Activated CD4-positive, alpha-beta memory T cell treated with anti-CD3 and anti-CD28 coated beads for 36 hours (primary cell): ENCODE measurements around the gene KANSL3. TPM values are rescaled to one million over a fixed set of nuclear protein-coding genes. Genes with fewer than 3 reads are reported as not detected.
"Not testable (repeated sequence)": the region's sequence is repeated elsewhere in the genome, so short reads cannot be mapped to it uniquely, and the experiment has no call there.

Experiments used
- CTCF ChIA-PET: fragments of 350-600 bp; sonication (Branson Sonifier 250); formaldehyde crosslinking; loops from one replicate; lab custom pipeline; 2021; ENCODE audit warnings: antibody characterized with exemption, inconsistent platforms; lab: Charles Lee
- POLR2A ChIA-PET: fragments of 350-600 bp; sonication (Branson Sonifier 250); formaldehyde crosslinking; loops from one replicate; lab custom pipeline; 2021; ENCODE audit warnings: antibody characterized with exemption; lab: Charles Lee
- DNase-seq: peaks from one replicate; pipeline ENCODE4 v3.0.0-alpha.2; 2020
- H3K27ac Mint-ChIP-seq: one replicate; pipeline ENCODE4 v1.8.0; 2021; ENCODE audit warnings: mixed read lengths
- H3K27me3 Mint-ChIP-seq: one replicate; pipeline ENCODE4 v1.8.0; 2021; ENCODE audit warnings: mixed read lengths
- H3K36me3 Mint-ChIP-seq: one replicate; pipeline ENCODE4 v1.8.0; 2021; ENCODE audit warnings: mixed read lengths
- H3K4me1 Mint-ChIP-seq: one replicate; pipeline ENCODE4 v1.8.0; 2021; ENCODE audit warnings: low read depth, mixed read lengths
- H3K4me3 Mint-ChIP-seq: one replicate; pipeline ENCODE4 v1.8.0; 2021; ENCODE audit warnings: mild to moderate bottlenecking, mixed read lengths
- H3K9me3 Mint-ChIP-seq: one replicate; pipeline ENCODE4 v1.8.0; 2021; ENCODE audit warnings: mixed read lengths
- intact Hi-C: fragments of 100-400 bp; cut with micrococcal nuclease; formaldehyde crosslinking; loops from one replicate; pipeline ENCODE4 v1.15.1; 2023
- total RNA-seq, 2 experiments: library from RNA; stranded (reverse); gene quantifications; one replicate each; pipeline ENCODE4 v1.2.3, GENCODE V29; 2021

The KANSL3 gene
- total RNA-seq, 2 experiments from 2014 or later = 33.7 to 39.4 TPM

DNA sequence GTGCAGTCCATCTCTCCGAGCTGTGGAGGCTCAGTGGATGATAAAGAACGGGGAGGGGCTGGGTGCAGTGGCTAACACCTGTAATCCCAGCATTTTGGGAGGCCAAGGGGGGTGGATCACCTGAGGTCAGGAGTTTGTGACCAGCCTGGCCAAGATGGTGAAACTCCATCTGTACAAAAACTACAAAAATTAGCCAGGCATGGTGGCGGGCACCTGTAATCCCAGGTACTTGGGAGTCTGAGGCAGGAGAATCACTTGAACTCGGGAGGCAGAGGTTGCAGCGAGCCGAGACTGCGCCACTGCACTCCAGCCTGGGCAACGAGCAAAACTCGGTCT, 84.2 kb downstream of the KANSL3 start:
- H3K4me3 Mint-ChIP-seq, H3K9me3 Mint-ChIP-seq, H3K27me3 Mint-ChIP-seq, DNase-seq: not testable (repeated sequence)
- peak overlapping the region; percentile 77 for H3K27ac Mint-ChIP-seq
- intact Hi-C loops = loop anchor here (1.0 to 5.0 kb wide), 3 partner anchors 15 to 147 kb away; partner anchors contain the start of gene NEURL3
- ChIA-PET CTCF (interaction anchor here (0.6 to 4.8 kb wide), 38 partner anchors 10 to 249 kb away, joined by 3 to 74 read pairs (median 5); partner anchors contain the start of genes ARID5A, NCAPH and NEURL3), POLR2A (interaction anchor here (0.6 to 4.4 kb wide), 8 partner anchors 14 to 415 kb away, joined by 3 to 54 read pairs (median 3); partner anchors contain the start of gene ARID5A)
- H3K36me3 Mint-ChIP-seq = peaks cover 24% of the 10 kb centered on the region
- H3K4me1 Mint-ChIP-seq = peaks cover 41% of the 10 kb centered on the region

DNA sequence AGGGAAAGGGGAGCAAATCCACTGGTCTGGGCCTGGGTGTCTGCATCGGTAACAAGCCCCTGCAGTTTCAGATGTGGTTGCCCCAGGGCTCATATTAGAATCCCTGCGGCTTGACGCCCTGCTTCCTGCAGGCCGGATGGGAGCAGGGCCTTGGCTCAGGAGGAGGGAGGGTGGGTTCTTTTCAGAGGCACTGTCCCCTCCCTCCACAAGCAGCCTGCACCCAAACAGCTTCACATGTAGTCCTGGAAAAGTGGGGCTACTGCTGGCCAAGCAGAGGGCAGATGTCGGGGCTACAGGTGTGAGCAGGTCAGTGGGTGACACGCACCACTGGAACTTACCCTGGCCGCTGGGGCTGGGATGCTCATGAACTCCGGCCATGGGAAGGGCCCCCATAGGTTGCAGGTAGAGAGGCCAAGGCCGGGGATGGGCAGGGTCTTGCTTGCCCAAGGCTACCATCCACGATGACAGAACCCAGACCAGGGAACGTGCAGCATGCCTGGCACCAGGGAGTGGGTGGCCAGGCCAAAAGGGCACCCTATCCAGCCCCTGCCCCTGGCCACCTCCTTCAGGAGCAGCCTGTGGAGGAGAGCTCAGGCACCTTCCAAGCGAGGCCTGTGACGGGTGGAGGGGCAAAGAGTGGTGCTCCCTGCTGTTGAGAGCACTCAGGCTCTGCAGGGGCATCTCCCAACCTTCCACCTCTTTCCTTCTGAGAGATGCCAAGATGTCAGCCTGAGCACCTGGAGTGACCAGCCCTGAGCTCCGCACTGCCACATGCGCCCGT, 84.7 kb downstream of the KANSL3 start:
- peak; percentile 42 for DNase-seq
- POLR2A ChIA-PET = interaction anchor here (0.7 to 4.4 kb wide), 7 partner anchors 14 to 415 kb away, joined by 3 to 54 read pairs (median 3); partner anchors contain the start of gene ARID5A
- intact Hi-C loops = loop anchor here (5.0 kb wide), 1 partner anchor 46 kb away; the partner anchor contains the start of gene NEURL3
- Mint-ChIP-seq H3K27ac (peak overlapping the region; percentile 81), H3K4me3 (peak overlapping the region; percentile 23), H3K36me3 (peaks cover 29% of the 10 kb centered on the region), H3K4me1 (peaks cover 41% of the 10 kb centered on the region), H3K9me3 (peaks cover 4% of the 10 kb centered on the region), H3K27me3 (peaks cover 1% of the 10 kb centered on the region)
- CTCF ChIA-PET = interaction anchor here (0.7 to 4.8 kb wide), 31 partner anchors 9 to 249 kb away, joined by 3 to 74 read pairs (median 6); partner anchors contain the start of genes ARID5A and NEURL3

DNA sequence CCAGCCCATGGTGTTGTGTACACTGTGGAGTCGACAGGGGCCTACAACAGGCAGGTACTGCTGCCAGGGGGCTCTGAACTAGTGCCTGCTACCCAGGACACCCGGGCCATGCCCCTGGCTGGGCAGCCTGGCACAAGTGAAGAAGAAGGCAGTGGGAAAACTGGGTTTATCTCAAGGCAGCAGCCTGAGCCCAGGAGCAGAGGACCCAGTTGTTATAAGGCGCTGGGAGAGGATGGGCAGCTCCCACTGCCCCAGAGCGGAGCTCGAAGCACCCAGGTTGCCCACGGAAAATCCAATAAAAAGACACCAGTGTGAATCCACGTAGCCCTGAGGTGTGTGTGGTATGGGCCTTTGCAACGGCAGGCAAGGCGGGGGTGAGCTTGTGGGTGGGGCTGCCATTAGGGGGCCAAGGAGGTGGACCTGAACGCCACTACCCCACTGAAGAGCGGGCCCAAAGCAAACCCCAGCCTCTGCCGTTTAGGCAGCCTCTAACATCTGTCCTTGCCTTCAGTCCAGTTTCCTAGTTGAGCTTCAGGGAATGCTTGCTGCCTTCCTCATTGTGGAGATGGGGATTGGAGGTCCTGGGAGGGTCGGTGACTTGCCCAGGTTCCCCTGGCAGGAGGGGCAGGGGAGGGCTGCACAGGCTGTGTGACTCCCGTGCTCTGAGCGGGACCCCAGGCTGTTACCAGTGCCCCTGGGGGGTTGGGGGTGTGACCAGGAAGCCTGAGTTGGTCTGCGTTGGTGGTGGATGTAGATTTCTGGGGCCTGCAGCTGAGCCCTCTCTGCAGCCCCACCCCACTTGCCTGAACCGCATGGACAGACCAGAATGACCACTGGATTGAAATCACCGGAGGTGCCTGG, 85.6 kb downstream of the KANSL3 start:
- peak; percentile 31 for DNase-seq
- H3K27ac Mint-ChIP-seq = peak overlapping the region; percentile 81
- POLR2A ChIA-PET = interaction anchor here (0.7 to 4.4 kb wide), 4 partner anchors 8 to 40 kb away, joined by 3 to 54 read pairs (median 4); partner anchors contain the start of gene ARID5A
- peak overlapping the region; percentile 23 for H3K4me3 Mint-ChIP-seq
- intact Hi-C loops = loop anchor here (5.0 kb wide), 1 partner anchor 45 kb away; the partner anchor contains the start of gene NEURL3
- CTCF ChIA-PET = interaction anchor here (1.3 kb wide), 1 partner anchor 146 kb away, joined by 6 read pairs; no protein-coding TSS in a partner anchor
- peaks cover 35% of the 10 kb centered on the region for H3K36me3 Mint-ChIP-seq
- peaks cover 4% of the 10 kb centered on the region for H3K9me3 Mint-ChIP-seq
- peaks cover 1% of the 10 kb centered on the region for H3K27me3 Mint-ChIP-seq
- peaks cover 39% of the 10 kb centered on the region for H3K4me1 Mint-ChIP-seq

DNA sequence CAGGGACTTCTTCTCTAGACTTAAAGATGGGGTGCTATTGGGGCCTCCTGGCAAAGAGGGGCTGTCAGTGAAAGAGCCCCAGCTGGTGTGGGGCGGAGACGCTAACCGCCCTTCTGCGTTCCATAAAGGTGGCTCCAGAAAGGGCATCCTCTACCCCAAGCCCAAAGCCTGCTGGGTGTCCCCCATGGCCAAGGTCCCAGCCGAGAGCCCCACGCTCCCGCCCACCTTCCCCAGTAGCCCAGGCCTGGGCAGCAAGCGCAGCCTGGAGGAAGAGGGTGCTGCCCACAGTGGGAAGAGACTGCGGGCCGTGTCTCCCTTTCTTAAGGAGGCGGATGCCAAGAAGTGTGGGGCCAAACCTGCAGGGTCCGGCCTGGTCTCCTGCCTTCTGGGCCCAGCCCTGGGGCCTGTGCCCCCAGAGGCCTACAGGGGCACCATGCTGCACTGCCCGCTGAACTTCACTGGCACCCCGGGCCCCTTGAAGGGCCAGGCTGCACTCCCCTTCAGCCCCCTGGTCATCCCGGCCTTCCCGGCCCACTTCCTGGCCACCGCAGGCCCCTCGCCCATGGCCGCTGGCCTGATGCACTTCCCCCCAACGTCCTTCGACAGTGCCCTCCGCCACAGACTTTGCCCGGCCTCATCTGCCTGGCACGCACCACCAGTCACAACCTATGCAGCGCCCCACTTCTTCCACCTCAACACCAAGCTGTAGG, 86.4 kb downstream of the KANSL3 start:
- no peak for DNase-seq
- ChIA-PET CTCF (interaction anchor here (1.3 kb wide), 1 partner anchor 146 kb away, joined by 6 read pairs; no protein-coding TSS in a partner anchor), POLR2A (interaction anchor here (1.1 to 4.4 kb wide), 2 partner anchors 7 to 12 kb away, joined by 4 to 54 read pairs; partner anchors contain the start of gene ARID5A)
- H3K27ac Mint-ChIP-seq = peak overlapping the region; percentile 74
- H3K27me3 Mint-ChIP-seq = peaks cover 1% of the 10 kb centered on the region
- H3K9me3 Mint-ChIP-seq = no peaks in the 10 kb centered on the region
- H3K36me3 Mint-ChIP-seq = peaks cover 38% of the 10 kb centered on the region
- H3K4me1 Mint-ChIP-seq = peaks cover 41% of the 10 kb centered on the region
- peak overlapping the region; percentile 23 for H3K4me3 Mint-ChIP-seq
- intact Hi-C loops = loop anchor here (5.0 kb wide), 1 partner anchor 44 kb away; the partner anchor contains the start of gene NEURL3

DNA sequence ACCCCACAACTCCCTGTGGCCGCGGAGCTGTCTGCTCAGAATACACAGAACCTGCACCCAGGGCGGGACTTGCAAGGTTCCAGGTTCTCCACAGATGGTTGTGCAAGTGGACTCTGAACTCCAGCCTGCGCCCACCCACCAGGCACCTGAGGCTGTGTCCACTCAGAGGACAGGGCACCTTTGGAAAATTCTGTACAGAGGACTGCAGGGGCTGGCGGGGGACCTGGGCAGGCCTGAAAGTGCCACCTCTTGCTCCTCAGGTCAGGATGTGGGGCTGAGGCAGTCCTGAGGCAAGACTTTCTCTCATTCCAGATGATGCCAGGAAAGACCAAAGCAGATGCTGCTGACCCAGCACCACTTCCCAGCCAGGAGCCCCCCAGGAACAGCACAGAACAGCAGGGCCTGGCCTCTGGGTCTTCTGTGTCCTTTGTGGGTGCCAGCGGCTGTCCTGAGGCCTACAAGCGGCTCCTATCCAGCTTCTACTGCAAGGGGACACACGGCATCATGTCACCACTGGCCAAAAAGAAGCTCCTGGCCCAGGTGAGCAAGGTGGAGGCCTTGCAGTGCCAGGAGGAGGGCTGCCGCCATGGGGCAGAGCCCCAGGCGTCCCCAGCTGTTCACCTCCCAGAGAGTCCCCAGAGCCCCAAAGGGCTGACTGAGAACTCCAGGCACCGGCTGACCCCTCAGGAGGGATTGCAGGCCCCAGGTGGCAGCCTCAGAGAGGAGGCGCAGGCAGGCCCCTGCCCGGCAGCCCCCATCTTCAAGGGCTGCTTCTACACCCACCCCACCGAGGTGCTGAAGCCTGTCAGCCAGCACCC, 87.1 kb downstream of the KANSL3 start:
- H3K9me3 Mint-ChIP-seq = no peaks in the 10 kb centered on the region
- intact Hi-C loops = loop anchor here (5.0 kb wide), 1 partner anchor 44 kb away; the partner anchor contains the start of gene NEURL3
- H3K27ac Mint-ChIP-seq = no peak overlapping the region
- peaks cover 1% of the 10 kb centered on the region for H3K27me3 Mint-ChIP-seq
- no peak overlapping the region for H3K4me3 Mint-ChIP-seq
- ChIA-PET POLR2A (interaction anchor here (4.4 kb wide), 1 partner anchor 11 kb away, joined by 54 read pairs; the partner anchor contains the start of gene ARID5A), CTCF (no interaction called here)
- peaks cover 46% of the 10 kb centered on the region for H3K36me3 Mint-ChIP-seq
- no peak for DNase-seq
- H3K4me1 Mint-ChIP-seq = peaks cover 44% of the 10 kb centered on the region

DNA sequence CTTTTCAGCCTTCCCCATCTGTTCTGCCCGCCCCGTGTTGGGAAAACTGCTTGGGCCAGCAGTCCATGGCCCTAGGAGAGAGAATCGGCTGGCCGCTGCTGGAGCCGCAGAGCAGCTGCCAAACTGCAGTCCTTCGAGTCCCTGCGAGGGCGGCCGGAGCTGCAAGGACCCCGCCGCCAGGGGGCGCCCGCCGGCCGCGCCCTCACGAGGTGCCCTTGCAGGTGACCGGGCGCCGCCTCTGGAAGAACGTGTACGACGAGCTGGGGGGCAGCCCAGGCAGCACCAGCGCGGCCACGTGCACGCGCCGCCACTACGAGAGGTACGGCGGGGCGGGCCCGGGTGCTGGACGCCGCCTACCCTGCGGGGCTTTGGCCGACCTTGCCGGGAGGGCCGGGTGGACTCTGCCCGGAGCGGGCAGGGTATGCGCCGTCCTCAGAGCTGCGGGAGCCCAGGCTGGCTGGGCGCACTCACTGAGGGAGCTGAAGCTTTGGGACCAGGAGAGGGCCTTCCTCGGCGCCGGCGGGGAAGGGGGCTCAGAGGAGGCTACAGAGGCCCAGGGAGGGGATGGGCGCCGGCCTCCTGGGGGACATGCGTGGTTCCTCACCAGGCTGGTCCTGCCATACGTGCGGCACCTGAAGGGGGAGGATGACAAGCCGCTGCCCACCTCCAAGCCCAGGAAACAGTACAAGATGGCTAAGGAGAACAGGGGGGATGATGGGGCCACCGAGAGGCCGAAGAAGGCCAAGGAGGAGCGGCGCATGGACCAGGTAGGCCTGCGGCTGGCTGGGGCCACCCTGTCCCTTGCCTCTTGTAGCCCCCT, 87.9 kb downstream of the KANSL3 start:
- peaks cover 50% of the 10 kb centered on the region for H3K4me1 Mint-ChIP-seq
- intact Hi-C loops = loop anchor here (5.0 kb wide), 1 partner anchor 43 kb away; the partner anchor contains the start of gene NEURL3
- DNase-seq = no peak
- no peak overlapping the region for H3K27ac Mint-ChIP-seq
- ChIA-PET CTCF (interaction anchor here (1.1 kb wide), 1 partner anchor 41 kb away, joined by 3 read pairs; no protein-coding TSS in a partner anchor), POLR2A (interaction anchor here (2.8 kb wide), 1 partner anchor 12 kb away, joined by 15 read pairs; no protein-coding TSS in a partner anchor)
- H3K27me3 Mint-ChIP-seq = peaks cover 1% of the 10 kb centered on the region
- no peak overlapping the region for H3K4me3 Mint-ChIP-seq
- peaks cover 51% of the 10 kb centered on the region for H3K36me3 Mint-ChIP-seq
- H3K9me3 Mint-ChIP-seq = no peaks in the 10 kb centered on the region

DNA sequence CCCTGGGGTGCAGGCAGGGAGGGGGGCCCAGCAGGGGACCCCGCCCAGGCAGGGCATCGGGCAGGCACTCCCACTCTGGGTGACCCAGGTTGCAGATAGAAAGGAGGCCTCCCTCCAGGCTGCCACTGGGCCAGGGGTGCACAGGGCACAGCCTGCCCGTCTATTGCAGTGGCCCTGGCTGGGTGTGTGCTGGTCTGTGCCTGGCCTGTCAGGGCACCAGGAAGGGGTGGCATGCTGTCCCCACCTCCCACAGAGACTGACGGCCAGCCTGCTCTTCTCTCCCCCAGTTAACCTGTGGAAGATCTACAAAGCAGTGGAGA, 88.7 kb downstream of the KANSL3 start:
- ChIA-PET CTCF (interaction anchor here (1.1 kb wide), 1 partner anchor 40 kb away, joined by 3 read pairs; no protein-coding TSS in a partner anchor), POLR2A (interaction anchor here (2.8 kb wide), 1 partner anchor 11 kb away, joined by 15 read pairs; no protein-coding TSS in a partner anchor)
- Mint-ChIP-seq H3K27ac (no peak overlapping the region), H3K27me3 (peaks cover 1% of the 10 kb centered on the region), H3K4me1 (peaks cover 48% of the 10 kb centered on the region), H3K4me3 (no peak overlapping the region), H3K36me3 (peaks cover 58% of the 10 kb centered on the region), H3K9me3 (no peaks in the 10 kb centered on the region)
- intact Hi-C loops = no loop called here
- no peak for DNase-seq

DNA sequence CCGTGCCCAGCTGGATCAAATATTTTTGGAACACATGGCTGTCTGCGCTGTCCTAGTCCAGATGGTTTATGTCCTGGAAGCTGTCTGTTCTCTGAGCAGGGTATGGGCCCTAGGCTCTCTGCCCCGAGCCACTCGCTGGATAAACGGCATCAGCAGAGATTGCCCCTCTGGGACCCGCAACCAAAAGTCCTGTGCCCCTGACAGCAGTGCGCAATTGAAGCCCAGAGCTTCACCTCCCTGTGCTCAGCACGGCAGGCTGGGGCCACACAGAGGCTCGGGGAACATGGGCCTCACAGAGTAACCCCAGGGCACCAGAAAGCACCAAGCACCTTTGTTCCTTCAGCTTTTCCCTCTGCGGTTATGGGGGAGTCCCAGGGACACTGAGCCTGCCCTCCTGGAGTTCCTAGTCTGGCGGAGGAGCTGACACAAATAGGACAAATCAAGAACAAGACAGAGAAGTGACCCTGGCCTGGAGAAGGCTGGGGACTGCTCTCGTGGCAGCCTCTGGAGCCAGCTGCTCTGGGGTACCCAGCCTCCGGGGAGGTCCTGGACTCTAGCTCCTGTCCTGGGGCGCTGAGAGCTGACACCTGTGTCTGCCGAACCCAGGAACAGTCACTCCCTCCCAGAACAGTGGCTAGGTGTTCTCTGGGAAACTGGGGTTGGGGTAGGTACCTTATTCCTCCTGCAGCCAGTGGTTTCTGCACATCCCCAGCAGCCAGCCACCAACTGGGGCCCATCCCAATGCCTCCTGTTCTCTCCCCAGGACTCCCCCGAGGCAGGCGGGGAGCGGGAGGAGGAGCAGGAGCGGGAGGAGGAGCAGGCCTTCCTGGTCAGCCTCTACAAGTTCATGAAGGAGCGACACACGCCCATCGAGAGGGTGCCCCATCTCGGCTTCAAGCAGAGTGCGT, 89.3 kb downstream of the KANSL3 start:
- ChIA-PET CTCF (interaction anchor here (1.3 to 2.0 kb wide), 3 partner anchors 10 to 268 kb away, joined by 4 read pairs; partner anchors contain the start of gene CNNM3), POLR2A (interaction anchor here (0.9 to 2.8 kb wide), 3 partner anchors 10 to 22 kb away, joined by 3 to 15 read pairs (median 4); no protein-coding TSS in a partner anchor)
- intact Hi-C loops = no loop called here
- Mint-ChIP-seq H3K4me3 (no peak overlapping the region), H3K27ac (no peak overlapping the region), H3K36me3 (peaks cover 64% of the 10 kb centered on the region), H3K27me3 (peaks cover 1% of the 10 kb centered on the region), H3K4me1 (peaks cover 51% of the 10 kb centered on the region), H3K9me3 (no peaks in the 10 kb centered on the region)
- no peak for DNase-seq

DNA sequence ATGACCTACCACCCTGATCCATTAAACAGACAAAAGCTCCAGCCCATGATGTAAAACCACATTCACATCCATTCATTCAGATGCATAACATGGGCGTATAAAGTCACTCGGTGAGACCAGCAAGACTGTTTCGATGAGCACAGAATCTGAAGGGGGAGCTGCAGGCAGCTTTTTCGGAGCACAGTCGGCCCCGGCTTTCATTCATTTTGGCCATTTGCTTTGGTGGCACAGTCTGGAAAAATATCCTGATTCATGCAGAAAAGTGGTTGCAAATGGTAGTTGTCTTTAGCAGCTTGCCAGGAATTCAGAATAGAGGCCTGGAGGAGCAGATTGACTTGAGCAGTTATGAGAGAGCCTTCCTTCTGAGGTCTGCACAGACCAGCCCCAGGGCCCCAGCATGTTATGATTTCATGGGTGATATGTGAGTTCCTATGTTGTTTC, 90.4 kb downstream of the KANSL3 start:
- no peaks in the 10 kb centered on the region for H3K9me3 Mint-ChIP-seq
- CTCF ChIA-PET = interaction anchor here (1.3 to 2.0 kb wide), 3 partner anchors 9 to 269 kb away, joined by 4 read pairs; partner anchors contain the start of gene CNNM3

More for the DNA sequence above, 90.4 kb downstream of the KANSL3 start:
- Mint-ChIP-seq H3K27ac (peak overlapping the region; percentile 67), H3K36me3 (peaks cover 70% of the 10 kb centered on the region), H3K4me1 (peaks cover 53% of the 10 kb centered on the region), H3K4me3 (no peak overlapping the region), H3K27me3 (no peaks in the 10 kb centered on the region)
- intact Hi-C loops = no loop called here
- POLR2A ChIA-PET = interaction anchor here (0.6 to 2.8 kb wide), 3 partner anchors 9 to 195 kb away, joined by 3 to 15 read pairs (median 4); no protein-coding TSS in a partner anchor
- DNase-seq = no peak
